HEK293 (cell line): Measurements from ENCODE around the gene SETD1A.

Experiments used
- GLIS1 ChIP-seq: fragments of 450-650 bp; formaldehyde crosslinking; IDR thresholded peaks from 2 replicates; pipeline ENCODE4 v1.5.1; 2016; ENCODE audit warnings: missing biosample characterization, missing genetic modification characterization
- KLF1 ChIP-seq: fragments of 450-650 bp; formaldehyde crosslinking; IDR thresholded peaks from 2 replicates; pipeline ENCODE4 v1.5.1; 2016; ENCODE audit warnings: missing biosample characterization, missing genetic modification characterization
- KLF17 ChIP-seq: fragments of 450-650 bp; formaldehyde crosslinking; IDR thresholded peaks from 2 replicates; pipeline ENCODE4 v1.5.1; 2016; ENCODE audit warnings: missing biosample characterization, missing genetic modification characterization
- KLF8 ChIP-seq: fragments of 450-650 bp; formaldehyde crosslinking; IDR thresholded peaks from 2 replicates; pipeline ENCODE4 v1.5.1; 2016; ENCODE audit warnings: missing biosample characterization, missing genetic modification characterization
- PATZ1 ChIP-seq: fragments of 450-650 bp; formaldehyde crosslinking; IDR thresholded peaks from 2 replicates; pipeline ENCODE4 v1.5.1; 2016; ENCODE audit warnings: missing biosample characterization, missing genetic modification characterization
- SP2 ChIP-seq: fragments of 450-650 bp; formaldehyde crosslinking; IDR thresholded peaks from 2 replicates; pipeline ENCODE4 v1.5.1; 2016; ENCODE audit warnings: missing biosample characterization, missing genetic modification characterization
- SP3 ChIP-seq: fragments of 450-650 bp; formaldehyde crosslinking; IDR thresholded peaks from 2 replicates; pipeline ENCODE4 v1.5.1; 2016; ENCODE audit warnings: missing biosample characterization, missing genetic modification characterization
- YY2 ChIP-seq: fragments of 450-650 bp; formaldehyde crosslinking; IDR thresholded peaks from 2 replicates; pipeline ENCODE4 v1.5.1; 2016; ENCODE audit warnings: missing biosample characterization, missing genetic modification characterization
- ZBTB11 ChIP-seq: fragments of 450-650 bp; formaldehyde crosslinking; conservative IDR thresholded peaks from 2 replicates; pipeline ENCODE4 v1.5.1; 2016; ENCODE audit warnings: low read depth, missing biosample characterization, missing genetic modification characterization
- ZBTB44 ChIP-seq: fragments of 450-650 bp; IDR thresholded peaks from 2 replicates; pipeline ENCODE4 v1.5.1; 2018; ENCODE audit warnings: missing biosample characterization, mild to moderate bottlenecking, missing genetic modification characterization
- ZBTB7A ChIP-seq: fragments of 450-650 bp; formaldehyde crosslinking; IDR thresholded peaks from 2 replicates; pipeline ENCODE4 v1.5.1; 2016; ENCODE audit warnings: low read depth, missing biosample characterization, missing genetic modification characterization
- ZIC2 ChIP-seq: fragments of 450-650 bp; formaldehyde crosslinking; IDR thresholded peaks from 2 replicates; pipeline ENCODE4 v1.5.1; 2016; ENCODE audit warnings: missing biosample characterization, missing genetic modification characterization
- ZNF169 ChIP-seq: fragments of 450-650 bp; formaldehyde crosslinking; IDR thresholded peaks from 2 replicates; pipeline ENCODE4 v1.5.1; 2016; ENCODE audit warnings: missing biosample characterization, missing genetic modification characterization
- ZNF341 ChIP-seq: fragments of 450-650 bp; formaldehyde crosslinking; IDR thresholded peaks from 2 replicates; pipeline ENCODE4; 2016; ENCODE audit warnings: low read depth, missing biosample characterization, missing genetic modification characterization
- ZNF416 ChIP-seq: fragments of 450-650 bp; formaldehyde crosslinking; IDR thresholded peaks from 2 replicates; pipeline ENCODE4 v1.5.1; 2016; ENCODE audit warnings: missing biosample characterization, missing genetic modification characterization
- ZNF501 ChIP-seq: fragments of 450-650 bp; formaldehyde crosslinking; IDR thresholded peaks from 2 replicates; pipeline ENCODE4 v1.5.1; 2016; ENCODE audit warnings: missing biosample characterization, missing genetic modification characterization
- ZNF518A ChIP-seq: fragments of 450-650 bp; formaldehyde crosslinking; conservative IDR thresholded peaks from 2 replicates; pipeline ENCODE4 v1.5.1; 2016; ENCODE audit warnings: low read depth, missing biosample characterization, missing genetic modification characterization
- ZNF629 ChIP-seq: fragments of 450-650 bp; formaldehyde crosslinking; IDR thresholded peaks from 2 replicates; pipeline ENCODE4 v1.5.1; 2017; ENCODE audit warnings: missing biosample characterization, missing genetic modification characterization
- ZNF639 ChIP-seq: fragments of 450-650 bp; formaldehyde crosslinking; IDR thresholded peaks from 2 replicates; pipeline ENCODE4 v1.5.1; 2016; ENCODE audit warnings: missing biosample characterization, missing genetic modification characterization
- ZNF76 ChIP-seq: fragments of 450-650 bp; formaldehyde crosslinking; IDR thresholded peaks from 2 replicates; pipeline ENCODE4; 2016; ENCODE audit warnings: low read depth, missing biosample characterization, missing genetic modification characterization, borderline replicate concordance
- ZNF843 ChIP-seq: fragments of 450-650 bp; formaldehyde crosslinking; IDR thresholded peaks from 2 replicates; pipeline ENCODE4 v1.5.1; 2016; ENCODE audit warnings: missing biosample characterization, missing genetic modification characterization
- ZSCAN18 ChIP-seq: fragments of 450-650 bp; formaldehyde crosslinking; IDR thresholded peaks from 2 replicates; pipeline ENCODE4 v1.5.1; 2016; ENCODE audit warnings: missing biosample characterization, missing genetic modification characterization
- ZXDB ChIP-seq: fragments of 450-650 bp; formaldehyde crosslinking; IDR thresholded peaks from 2 replicates; pipeline ENCODE4 v1.5.1; 2016; ENCODE audit warnings: missing biosample characterization, missing genetic modification characterization

Gene SETD1A

GRCh38 chr16:30922420-30922959 is 35.1 kb upstream of the SETD1A start (continued):
- TF ChIP-seq ZXDB (tag by site-specific recombination) (peak; percentile 94), ZNF169 (tag by site-specific recombination) (no peak), ZBTB11 (tag by site-specific recombination) (peak; percentile 98), SP3 (tag by site-specific recombination) (peak; percentile 95), ZNF416 (no peak), GLIS1 (tag by site-specific recombination) (peak; percentile 80), KLF8 (tag by site-specific recombination) (peak; percentile 95), KLF1 (peak; percentile 50), YY2 (peak; percentile 100), ZSCAN18 (0 out of 2 replicates have a peak, but pooled peaks have one; percentile 54), ZNF518A (tag by site-specific recombination) (peak; percentile 73), PATZ1 (peak; percentile 48), ZNF76 (tag by site-specific recombination) (peak; percentile 97), ZNF501 (0 out of 2 replicates have a peak, but pooled peaks have one; percentile 36), ZNF639 (tag by site-specific recombination) (peak; percentile 76; the same call in 1 of the 2 replicates), ZNF341 (tag by site-specific recombination) (peak; percentile 81), ZNF629 (tag by site-specific recombination) (peak; percentile 74), ZBTB44 (tag by site-specific recombination) (peak; percentile 43; the same call in 1 of the 2 replicates), KLF17 (tag by site-specific recombination) (no peak), ZNF843 (tag by site-specific recombination) (peak; percentile 25; the same call in 1 of the 2 replicates), SP2 (tag by site-specific recombination) (peak; percentile 82), ZIC2 (tag by site-specific recombination) (0 out of 2 replicates have a peak, but pooled peaks have one; percentile 38), ZBTB7A (tag by site-specific recombination) (peak; percentile 68; the same call in 1 of the 2 replicates)
